ENCODE results near the gene ZNF221. TPM values are rescaled to one million over a fixed set of nuclear protein-coding genes. Genes with fewer than 3 reads are reported as not detected.

ZNF221 gene
- total RNA-seq, 2 experiments from 2014 or later = 0.34 to 0.41 TPM

GRCh38 chr19:44002212-44002565 is 51.2 kb downstream of the ZNF221 start:
- TF ChIP-seq, protein P1, sequence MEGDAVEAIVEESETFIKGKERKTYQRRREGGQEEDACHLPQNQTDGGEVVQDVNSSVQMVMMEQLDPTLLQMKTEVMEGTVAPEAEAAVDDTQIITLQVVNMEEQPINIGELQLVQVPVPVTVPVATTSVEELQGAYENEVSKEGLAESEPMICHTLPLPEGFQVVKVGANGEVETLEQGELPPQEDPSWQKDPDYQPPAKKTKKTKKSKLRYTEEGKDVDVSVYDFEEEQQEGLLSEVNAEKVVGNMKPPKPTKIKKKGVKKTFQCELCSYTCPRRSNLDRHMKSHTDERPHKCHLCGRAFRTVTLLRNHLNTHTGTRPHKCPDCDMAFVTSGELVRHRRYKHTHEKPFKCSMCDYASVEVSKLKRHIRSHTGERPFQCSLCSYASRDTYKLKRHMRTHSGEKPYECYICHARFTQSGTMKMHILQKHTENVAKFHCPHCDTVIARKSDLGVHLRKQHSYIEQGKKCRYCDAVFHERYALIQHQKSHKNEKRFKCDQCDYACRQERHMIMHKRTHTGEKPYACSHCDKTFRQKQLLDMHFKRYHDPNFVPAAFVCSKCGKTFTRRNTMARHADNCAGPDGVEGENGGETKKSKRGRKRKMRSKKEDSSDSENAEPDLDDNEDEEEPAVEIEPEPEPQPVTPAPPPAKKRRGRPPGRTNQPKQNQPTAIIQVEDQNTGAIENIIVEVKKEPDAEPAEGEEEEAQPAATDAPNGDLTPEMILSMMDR (IDR thresholded peaks at IDR 0.05) = no peak
- Mint-ChIP-seq H3K4me3 (peak overlapping the region; percentile 100), H3K4me1 (ENCODE audit: low read depth) (peaks cover 29% of the 10 kb centered on the region), H3K27ac (peak overlapping the region; percentile 90), H3K36me3 (ENCODE audit: low read depth) (peaks cover 59% of the 10 kb centered on the region), H3K9me3 (peaks cover 18% of the 10 kb centered on the region), H3K27me3 (no peaks in the 10 kb centered on the region)
- intact Hi-C loops (cut with DNase I, micrococcal nuclease) = loop anchor here (1.0 to 10.0 kb wide), 12 partner anchors 17 to 305 kb away; partner anchors contain the start of genes ZNF155 (in 2 of the 2), ZNF224 (in 2 of the 2), ZNF45 (in 2 of the 2) and ZNF222 (in 1 of the 2)
- ATAC-seq (ENCODE audit: poor library complexity) (no peak), DNase-seq (no peak)
- H3K4me3 ChIP-seq (ENCODE audit: low read length) = peak overlapping the region; percentile 84
- H3K27ac ChIP-seq (ENCODE audit: low read depth in 1 of 2, low read length in 2 of 2) = peak overlapping the region in 1 of 2 donors; percentile 6
- ChIA-PET CTCF (interaction anchor here (1.2 kb wide), 1 partner anchor 93 kb away, joined by 3 read pairs; no protein-coding TSS in a partner anchor), POLR2A (interaction anchor here (0.6 to 1.3 kb wide), 3 partner anchors 67 to 498 kb away, joined by 3 to 8 read pairs (median 3); partner anchors contain the start of gene ZNF45)
- no peaks in the 10 kb centered on the region for H3K27me3 ChIP-seq (ENCODE audit: control insufficient read depth in 1 of 2, insufficient read depth in 2 of 2, low read length in 2 of 2)
- H3K4me1 ChIP-seq (ENCODE audit: insufficient read depth, low read length) = peaks cover 18% of the 10 kb centered on the region
- peaks cover 4% of the 10 kb centered on the region for H3K36me3 ChIP-seq (ENCODE audit: insufficient read depth, low read length)
- peaks cover 13 to 34% of the 10 kb centered on the region in 2 experiments for H3K9me3 ChIP-seq (ENCODE audit: control insufficient read depth in 1 of 2, insufficient read depth in 1 of 2, low read length in 2 of 2)

- intact Hi-C loops (cut with DNase I, micrococcal nuclease) = loop anchor here (1.0 to 10.0 kb wide), 12 partner anchors 18 to 304 kb away; partner anchors contain the start of genes ZNF155 (in 2 of the 2), ZNF224 (in 2 of the 2), ZNF45 (in 2 of the 2) and ZNF222 (in 1 of the 2)
- peaks cover 59% of the 10 kb centered on the region for H3K36me3 Mint-ChIP-seq (ENCODE audit: low read depth)
- CTCF ChIA-PET = no interaction called here
- H3K4me1 Mint-ChIP-seq (ENCODE audit: low read depth) = peaks cover 29% of the 10 kb centered on the region
- H3K36me3 ChIP-seq (ENCODE audit: insufficient read depth, low read length) = peaks cover 9% of the 10 kb centered on the region
- POLR2A ChIA-PET = interaction anchor here (1.4 kb wide), 1 partner anchor 68 kb away, joined by 4 read pairs; the partner anchor contains the start of gene ZNF45
- peaks cover 18% of the 10 kb centered on the region for H3K4me1 ChIP-seq (ENCODE audit: insufficient read depth, low read length)
- DNase-seq (peak; percentile 56 to 96 (median 75)), ATAC-seq (ENCODE audit: poor library complexity) (peak; percentile 97)
- H3K9me3 ChIP-seq (ENCODE audit: control insufficient read depth in 1 of 2, insufficient read depth in 1 of 2, low read length in 2 of 2) = peaks cover 18 to 34% of the 10 kb centered on the region in 2 experiments
- no peaks in the 10 kb centered on the region for H3K27me3 ChIP-seq (ENCODE audit: control insufficient read depth in 1 of 2, insufficient read depth in 2 of 2, low read length in 2 of 2)
- H3K4me3 Mint-ChIP-seq = peak within 1 kb of the TSS; percentile 100
- peaks cover 24% of the 10 kb centered on the region for H3K9me3 Mint-ChIP-seq
- peak within 1 kb of the TSS; percentile 90 for H3K27ac Mint-ChIP-seq
- H3K27me3 Mint-ChIP-seq = no peaks in the 10 kb centered on the region
- H3K27ac ChIP-seq (ENCODE audit: low read depth in 1 of 2, low read length in 2 of 2) = peak within 1 kb of the TSS; percentile 39 to 53
- H3K4me3 ChIP-seq (ENCODE audit: low read length) = peak within 1 kb of the TSS; percentile 84
- TF ChIP-seq, protein P1 (IDR thresholded peaks at IDR 0.05) = no peak
These were observed 51.8 kb downstream of the ZNF221 start, which contains the start of gene ZNF230 for GRCh38 chr19:44002566-44003460. ZNF230 (plus strand) TSS chr19:44002957; CDS start chr19:44007079, 4,122 bp downstream.

DNA sequence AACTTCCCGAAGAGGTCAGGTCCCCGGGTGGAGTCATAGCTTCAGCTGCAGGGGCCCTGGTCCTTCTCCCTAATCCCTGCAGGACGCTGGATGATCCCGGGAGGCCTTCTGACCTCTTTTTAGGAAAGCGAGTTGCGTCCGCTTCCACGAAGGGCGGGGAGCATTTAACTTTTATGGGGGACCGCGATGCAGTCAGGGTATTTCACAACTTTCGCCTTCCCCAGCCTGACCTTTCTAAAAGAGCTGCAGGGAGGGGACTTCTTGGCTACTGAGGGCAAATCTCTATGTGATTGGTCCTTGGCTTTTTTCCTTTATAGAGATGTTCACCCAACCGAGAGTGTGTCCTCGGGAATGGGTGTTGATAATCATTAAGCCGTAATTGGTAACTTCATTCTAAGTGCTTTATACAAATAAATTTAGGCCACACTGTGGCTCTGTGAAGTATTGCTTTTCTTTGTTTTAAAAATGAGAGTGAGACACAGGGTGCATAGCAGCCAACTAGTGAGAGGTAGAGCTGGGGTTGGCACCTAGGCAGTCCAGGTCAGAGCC is 52.5 kb downstream of the ZNF221 start:
- DNase-seq = peak in 2 of 14 experiments; percentile 20 to 21
- CTCF ChIA-PET = interaction anchor here (0.9 kb wide), 1 partner anchor 92 kb away, joined by 3 read pairs; no protein-coding TSS in a partner anchor
- ATAC-seq (ENCODE audit: poor library complexity) = peak; percentile 36

More for the DNA sequence above, 52.5 kb downstream of the ZNF221 start:
- peaks cover 18% of the 10 kb centered on the region for H3K4me1 ChIP-seq (ENCODE audit: insufficient read depth, low read length)
- peak overlapping the region; percentile 100 for H3K4me3 Mint-ChIP-seq
- POLR2A ChIA-PET = interaction anchor here (1.4 kb wide), 1 partner anchor 68 kb away, joined by 4 read pairs; the partner anchor contains the start of gene ZNF45
- peaks cover 29% of the 10 kb centered on the region for H3K4me1 Mint-ChIP-seq (ENCODE audit: low read depth)
- H3K27me3 Mint-ChIP-seq = no peaks in the 10 kb centered on the region
- H3K4me3 ChIP-seq (ENCODE audit: low read length) = peak overlapping the region; percentile 84
- intact Hi-C loops (cut with DNase I, micrococcal nuclease) = loop anchor here (2.0 to 10.0 kb wide), 10 partner anchors 19 to 304 kb away; partner anchors contain the start of genes ZNF224 (in 2 of the 2), ZNF45 (in 2 of the 2), ZNF155 (in 1 of the 2) and ZNF225 (in 1 of the 2)
- H3K36me3 ChIP-seq (ENCODE audit: insufficient read depth, low read length) = peaks cover 16% of the 10 kb centered on the region
- peaks cover 21% of the 10 kb centered on the region for H3K9me3 Mint-ChIP-seq
- H3K27me3 ChIP-seq (ENCODE audit: control insufficient read depth in 1 of 2, insufficient read depth in 2 of 2, low read length in 2 of 2) = no peaks in the 10 kb centered on the region
- H3K36me3 Mint-ChIP-seq (ENCODE audit: low read depth) = peaks cover 59% of the 10 kb centered on the region
- no peak overlapping the region for H3K27ac ChIP-seq (ENCODE audit: low read depth in 1 of 2, low read length in 2 of 2)
- peaks cover 18 to 35% of the 10 kb centered on the region in 2 experiments for H3K9me3 ChIP-seq (ENCODE audit: control insufficient read depth in 1 of 2, insufficient read depth in 1 of 2, low read length in 2 of 2)
- H3K27ac Mint-ChIP-seq = peak overlapping the region; percentile 90
- TF ChIP-seq, protein P1 (IDR thresholded peaks at IDR 0.05) = no peak

Measured in CD4-positive, alpha-beta T cell (primary cell).